Cardiac septum (tissue), 1 donor: ENCODE measurements around the gene PPP2R2D. TPM values are rescaled to one million over a fixed set of nuclear protein-coding genes. Genes with fewer than 3 reads are reported as not detected.

Experiments used
- DNase-seq: peaks from one replicate; pipeline ENCODE4 v3.0.0-alpha.2; 2020; ENCODE audit warnings: low spot score
- intact Hi-C: fragments of 100-400 bp; cut with DNase I; formaldehyde crosslinking; loops from one replicate; pipeline ENCODE4 v1.14.0; 2022
- total RNA-seq: library from RNA; stranded (reverse); fragmentation: NEBNext Ultra II Directional; extraction: Animal tissue kit (Norgen Biotek cat#: 25700); gene quantifications from one replicate; pipeline ENCODE4 v1.2.1, GENCODE V29; 2021
- donor health status: DM: no; HTN: no; CAD: no.

Gene PPP2R2D
- total RNA-seq, 1 donor from 2014 or later: 35.3 TPM

GRCh38 chr10:131865223-131865917 is 35.4 kb upstream of the PPP2R2D start:
- intact Hi-C loops: no loop called here
- no peak for DNase-seq

- intact Hi-C loops: no loop called here
- DNase-seq: no peak
Observed at GRCh38 chr10:131866673-131867072, 34.1 kb upstream of the PPP2R2D start.

GRCh38 chr10:131868436-131868835 is 32.4 kb upstream of the PPP2R2D start:
- intact Hi-C loops: no loop called here
- DNase-seq: no peak

- no peak for DNase-seq
- intact Hi-C loops: no loop called here
Observed at GRCh38 chr10:131869344-131869743, 31.5 kb upstream of the PPP2R2D start.

- intact Hi-C loops: loop anchor here (10.0 kb wide), 1 partner anchor 1186 kb away; no protein-coding TSS in a partner anchor
- no peak for DNase-seq
Observed at GRCh38 chr10:131870411-131870810, 30.4 kb upstream of the PPP2R2D start.

GRCh38 chr10:131870831-131871672 is 29.8 kb upstream of the PPP2R2D start:
- intact Hi-C loops: loop anchor here (10.0 kb wide), 1 partner anchor 1186 kb away; no protein-coding TSS in a partner anchor
- no peak for DNase-seq

- intact Hi-C loops: loop anchor here (10.0 kb wide), 1 partner anchor 1187 kb away; no protein-coding TSS in a partner anchor
- DNase-seq: no peak
Observed at GRCh38 chr10:131871673-131872005, 29.2 kb upstream of the PPP2R2D start.

- DNase-seq: no peak
- intact Hi-C loops: loop anchor here (10.0 kb wide), 1 partner anchor 1187 kb away; no protein-coding TSS in a partner anchor
Observed at GRCh38 chr10:131872011-131872826, 28.6 kb upstream of the PPP2R2D start.

- intact Hi-C loops: loop anchor here (10.0 kb wide), 1 partner anchor 1188 kb away; no protein-coding TSS in a partner anchor
- DNase-seq: no peak
Observed at GRCh38 chr10:131872827-131873375, 27.9 kb upstream of the PPP2R2D start.

GRCh38 chr10:131874991-131875451 is 25.8 kb upstream of the PPP2R2D start:
- DNase-seq: no peak
- intact Hi-C loops: loop anchor here (2.0 to 10.0 kb wide), 2 partner anchors 1190 to 1684 kb away; no protein-coding TSS in a partner anchor

- DNase-seq: no peak
- intact Hi-C loops: loop anchor here (2.0 to 10.0 kb wide), 2 partner anchors 1191 to 1685 kb away; no protein-coding TSS in a partner anchor
Observed at GRCh38 chr10:131875501-131875900, 25.3 kb upstream of the PPP2R2D start.

GRCh38 chr10:131876017-131876416 is 24.8 kb upstream of the PPP2R2D start:
- DNase-seq: no peak
- intact Hi-C loops: loop anchor here (10.0 kb wide), 1 partner anchor 1191 kb away; no protein-coding TSS in a partner anchor

GRCh38 chr10:131876508-131876907 is 24.3 kb upstream of the PPP2R2D start:
- intact Hi-C loops: loop anchor here (10.0 kb wide), 1 partner anchor 1192 kb away; no protein-coding TSS in a partner anchor
- DNase-seq: no peak

- DNase-seq: no peak
- intact Hi-C loops: no loop called here
Observed at GRCh38 chr10:131880016-131880590, 20.7 kb upstream of the PPP2R2D start.

- DNase-seq: no peak
- intact Hi-C loops: no loop called here
Observed at GRCh38 chr10:131881104-131881880, 19.5 kb upstream of the PPP2R2D start.

- intact Hi-C loops: no loop called here
Observed at GRCh38 chr10:131882151-131882550, 18.7 kb upstream of the PPP2R2D start.

GRCh38 chr10:131882590-131883451 is 18.0 kb upstream of the PPP2R2D start:
- intact Hi-C loops: no loop called here

More at GRCh38 chr10:131882151-131882550, 18.7 kb upstream of the PPP2R2D start:
- DNase-seq: no peak

More at GRCh38 chr10:131882590-131883451, 18.0 kb upstream of the PPP2R2D start:
- DNase-seq: no peak
